Suppressor macrophage treated with lipopolysaccharide for 4 hours (primary cell): ENCODE data around the gene WRAP53.
A peak's percentile ranks its signal among the peaks of the same experiment; 100 is the strongest.

ENCODE experiments used
- DNase-seq: peaks from one replicate; pipeline ENCODE4 v3.0.0-alpha.2; 2020

WRAP53 gene

GRCh38 chr17:7684851-7685532 is 3.3 kb upstream of the WRAP53 start:
- DNase-seq = no peak

GRCh38 chr17:7685533-7686221 is 2.6 kb upstream of the WRAP53 start:
- peak; percentile 97 for DNase-seq

- peak; percentile 85 for DNase-seq
These were observed 1.8 kb upstream of the WRAP53 start for GRCh38 chr17:7686222-7687071.

GRCh38 chr17:7687072-7687907 is 987 bp upstream of the WRAP53 start, which contains the start of gene TP53:
Gene TP53 (minus strand): TSS chr17:7687490. CDS start chr17:7676594, 10,896 bp downstream.
- DNase-seq = peak; percentile 92

GRCh38 chr17:7688808-7689316 is 585 bp downstream of the WRAP53 start:
- DNase-seq = no peak

- no peak for DNase-seq
These were observed 7.3 kb downstream of the WRAP53 start for GRCh38 chr17:7695586-7695985.

- DNase-seq = no peak
These were observed 9.7 kb downstream of the WRAP53 start for GRCh38 chr17:7697828-7698588.

GRCh38 chr17:7700510-7700909 is 12.2 kb downstream of the WRAP53 start:
- no peak for DNase-seq

GRCh38 chr17:7701681-7702080 is 13.4 kb downstream of the WRAP53 start:
- no peak for DNase-seq

GRCh38 chr17:7702776-7703175 is 14.5 kb downstream of the WRAP53 start:
- DNase-seq = no peak

GRCh38 chr17:7703584-7704479 is 15.6 kb downstream of the WRAP53 start:
- DNase-seq = no peak

GRCh38 chr17:7704601-7705268 is 16.5 kb downstream of the WRAP53 start, which contains the start of gene EFNB3:
Gene EFNB3 (plus strand): TSS chr17:7705202. CDS start chr17:7705599, 397 bp downstream.
- DNase-seq = no peak

GRCh38 chr17:7705269-7706255 is 17.3 kb downstream of the WRAP53 start:
- DNase-seq = no peak

GRCh38 chr17:7706631-7707354 is 18.5 kb downstream of the WRAP53 start:
- no peak for DNase-seq

GRCh38 chr17:7707446-7707845 is 19.2 kb downstream of the WRAP53 start:
- DNase-seq = no peak

- no peak for DNase-seq
These were observed 19.8 kb downstream of the WRAP53 start for GRCh38 chr17:7707858-7708750.

GRCh38 chr17:7709031-7709430 is 20.8 kb downstream of the WRAP53 start:
- no peak for DNase-seq
